22Rv1 (cell line): ENCODE measurements around the gene CACNA2D4.

Experiments
- CTCF ChIP-seq: fragments of 450-650 bp; IDR thresholded peaks from 2 replicates; pipeline ENCODE4 v1.5.1; 2017; ENCODE audit warnings: mild to moderate bottlenecking
- ZFX ChIP-seq: fragments of 450-650 bp; IDR thresholded peaks from 2 replicates; pipeline ENCODE4 v1.6.1; 2017; ENCODE audit warnings: antibody characterized with exemption, borderline replicate concordance

- TF ChIP-seq CTCF (no peak), ZFX (no peak)
Observed at GRCh38 chr12:1853716-1854115, 64.7 kb downstream of the CACNA2D4 start.
